NCI-H226 (cell line): ENCODE data around the gene KCTD1.
A peak's percentile ranks its signal among the peaks of the same experiment; 100 is the strongest.
"Not testable (repeated sequence)": the region's sequence is repeated elsewhere in the genome, so short reads cannot be mapped to it uniquely, and the experiment has no call there.

ENCODE experiments used
- DNase-seq: peaks from one replicate; pipeline ENCODE4 v3.0.0-alpha.2; 2015

KCTD1 gene

DNA sequence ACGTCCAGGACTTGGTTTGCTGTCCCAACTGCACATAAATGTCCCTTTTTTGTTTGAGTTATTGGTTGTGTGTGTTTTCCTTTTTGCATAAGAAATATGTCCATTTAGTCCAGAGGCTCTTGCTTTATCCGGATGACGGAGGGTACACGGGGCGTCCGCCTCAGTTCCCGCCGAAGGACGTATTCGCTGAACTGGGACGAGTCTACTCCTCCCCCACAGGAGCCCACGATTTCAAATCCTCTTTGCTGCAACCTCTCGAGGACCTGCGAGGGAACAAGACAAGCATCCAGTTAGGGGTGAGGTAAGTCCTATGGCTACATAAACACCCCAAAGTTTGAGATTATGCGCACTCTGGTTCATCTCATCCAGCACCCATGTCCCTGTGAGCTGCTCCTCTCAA lies 92.7 kb downstream of the KCTD1 start:
- DNase-seq: no peak

DNA sequence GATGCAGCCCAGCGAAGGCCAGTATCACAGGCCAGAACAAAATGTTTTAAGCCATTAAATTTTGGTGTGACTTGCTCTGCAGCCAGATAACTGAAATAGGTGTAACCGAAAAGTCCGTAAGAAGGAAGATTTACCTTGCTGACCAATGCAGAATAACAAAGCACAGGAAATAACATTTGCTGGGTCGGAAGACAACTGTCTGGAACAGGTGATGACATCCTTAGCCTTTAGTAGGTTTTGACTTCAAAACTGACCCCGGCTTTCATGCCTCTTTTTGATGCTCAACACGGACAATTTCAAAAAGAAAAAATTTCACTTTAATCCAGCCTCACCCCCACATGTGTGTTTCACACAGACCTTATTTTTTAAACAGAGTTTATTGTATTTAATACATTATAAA lies 93.7 kb downstream of the KCTD1 start:
- no peak for DNase-seq

DNA sequence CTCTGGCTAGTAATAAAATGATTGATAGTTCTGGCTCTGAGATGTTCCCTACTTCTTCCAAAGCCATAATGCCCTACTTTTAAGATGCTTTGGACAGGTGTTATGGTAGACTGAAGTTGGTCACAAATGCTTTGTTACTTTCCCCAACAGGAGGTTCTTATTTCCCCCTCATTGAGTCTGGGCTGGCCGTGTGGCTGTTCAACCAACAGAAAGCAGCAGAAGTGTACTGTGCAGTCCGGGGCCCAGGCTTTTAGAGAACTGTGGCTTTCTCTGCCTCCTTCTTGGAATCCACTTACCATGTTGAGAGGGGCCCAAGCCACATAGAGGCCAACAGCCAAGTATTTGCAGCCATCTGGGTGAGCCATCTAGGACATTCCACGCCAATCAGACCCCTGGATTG lies 94.2 kb downstream of the KCTD1 start:
- no peak for DNase-seq

DNA sequence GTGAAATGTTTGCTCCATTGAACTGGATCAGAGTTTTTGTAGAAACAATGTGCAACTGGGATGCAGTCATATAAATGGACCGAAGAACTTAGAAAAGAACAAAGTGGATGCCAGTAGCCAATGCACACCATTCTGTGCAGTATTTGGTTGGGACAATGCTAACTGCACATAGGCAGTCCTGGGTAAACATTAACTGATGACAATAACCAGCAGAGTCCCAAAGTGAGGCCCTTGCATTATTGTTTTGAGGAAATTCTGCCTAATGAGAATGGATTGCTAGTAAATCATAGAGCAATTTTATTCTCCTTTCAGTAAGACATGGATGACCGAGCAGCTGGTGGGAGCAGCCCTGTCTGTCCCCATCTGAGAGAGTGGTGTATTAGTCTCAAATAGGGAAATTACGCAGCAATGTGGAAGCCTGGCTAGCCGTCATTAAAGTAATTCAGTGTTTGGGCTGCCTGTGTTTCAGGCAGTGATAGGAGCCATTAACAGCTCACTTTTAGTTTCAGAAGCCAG lies 94.9 kb downstream of the KCTD1 start:
- DNase-seq: no peak

DNA sequence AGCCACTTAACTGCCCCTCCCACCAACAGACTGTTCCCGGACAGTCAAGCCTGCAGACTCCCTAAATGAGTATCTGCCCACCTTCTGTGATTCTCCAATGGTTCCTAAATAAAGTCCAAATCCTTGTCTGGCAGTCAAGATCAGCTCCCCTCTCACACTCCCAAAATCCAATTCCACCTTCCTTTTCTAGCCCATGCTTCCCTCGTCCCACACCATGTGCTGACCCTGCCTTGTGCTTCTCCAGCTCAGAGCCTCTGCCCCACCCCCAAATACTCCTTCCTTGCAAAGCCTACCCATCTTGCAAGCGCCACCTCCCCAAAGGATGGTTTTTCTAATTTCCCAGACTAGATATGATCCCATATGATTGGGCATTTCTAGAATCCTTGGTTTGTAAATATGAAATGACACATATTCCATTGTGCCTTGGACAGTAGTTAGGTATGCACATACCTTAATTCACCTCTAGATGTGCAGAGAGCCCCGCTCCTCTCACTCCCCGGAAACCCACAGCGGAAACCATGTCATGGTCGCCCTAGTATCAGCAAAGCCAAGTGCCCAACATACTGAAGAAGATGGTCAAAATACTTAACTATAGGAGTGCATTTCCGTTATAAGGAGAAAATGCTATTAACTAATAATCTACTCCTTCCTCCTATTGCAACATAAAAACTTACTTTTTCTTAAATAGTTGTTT lies 97.2 kb downstream of the KCTD1 start:
- DNase-seq: no peak

DNA sequence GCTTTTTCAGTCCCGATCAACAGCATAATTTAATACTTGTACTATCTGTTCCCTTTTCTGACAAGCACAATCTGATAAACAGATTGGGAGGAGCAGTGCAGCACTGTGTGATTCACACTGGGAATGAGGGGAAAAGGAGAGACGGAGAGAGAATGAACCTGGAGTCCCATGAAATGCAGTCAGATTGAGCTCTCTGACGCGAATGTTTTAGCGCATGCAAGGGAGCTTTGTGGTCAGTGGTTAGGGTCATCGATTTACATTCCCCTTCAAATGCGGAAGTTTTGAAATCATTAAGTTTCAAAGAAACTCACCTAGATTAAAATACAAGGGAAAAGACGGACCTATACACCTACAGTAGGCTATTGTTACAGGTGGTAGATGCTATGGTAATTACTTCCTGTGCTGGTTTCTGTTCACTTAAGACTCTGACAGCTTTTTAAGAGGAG lies 99.6 kb downstream of the KCTD1 start:
- no peak for DNase-seq

DNA sequence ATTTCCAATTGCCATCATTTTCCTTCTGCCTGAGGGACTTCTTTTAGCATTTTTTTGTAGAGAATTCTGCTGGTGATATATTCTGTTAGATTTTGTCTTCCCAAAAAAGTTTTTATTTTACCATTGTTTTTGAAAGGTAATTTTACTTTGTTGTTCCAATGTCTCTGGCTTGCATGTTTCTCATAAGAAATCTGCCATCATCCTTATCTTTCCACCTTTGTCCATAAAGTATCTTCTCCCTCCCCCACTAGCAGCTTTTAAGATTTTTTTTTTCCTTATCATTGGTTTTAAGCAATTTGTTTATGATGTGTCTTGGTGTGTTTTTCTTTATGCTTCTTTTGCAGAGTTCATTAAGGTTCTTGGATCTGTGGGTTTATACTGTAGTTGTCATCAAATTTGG lies 104.5 kb downstream of the KCTD1 start:
- DNase-seq: no peak

DNA sequence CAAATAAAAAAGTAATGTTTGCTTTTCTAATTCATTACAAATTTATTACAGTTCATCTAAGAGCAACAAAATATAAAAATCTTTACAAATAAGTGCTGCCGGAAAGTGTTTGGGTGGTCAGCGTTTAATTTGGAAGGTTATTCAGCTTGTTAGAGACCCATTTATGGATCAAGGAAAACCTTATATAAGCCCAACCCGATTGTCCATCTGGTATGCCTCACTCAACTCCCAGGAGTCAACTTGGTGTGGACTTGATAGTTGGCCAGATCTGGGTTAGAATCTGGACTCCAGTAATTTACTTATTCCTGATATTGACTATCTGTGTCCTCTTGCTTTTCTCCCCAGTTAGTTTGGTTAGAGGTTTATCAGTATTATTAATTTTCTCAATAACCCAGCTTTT lies 106.2 kb downstream of the KCTD1 start:
- no peak for DNase-seq

DNA sequence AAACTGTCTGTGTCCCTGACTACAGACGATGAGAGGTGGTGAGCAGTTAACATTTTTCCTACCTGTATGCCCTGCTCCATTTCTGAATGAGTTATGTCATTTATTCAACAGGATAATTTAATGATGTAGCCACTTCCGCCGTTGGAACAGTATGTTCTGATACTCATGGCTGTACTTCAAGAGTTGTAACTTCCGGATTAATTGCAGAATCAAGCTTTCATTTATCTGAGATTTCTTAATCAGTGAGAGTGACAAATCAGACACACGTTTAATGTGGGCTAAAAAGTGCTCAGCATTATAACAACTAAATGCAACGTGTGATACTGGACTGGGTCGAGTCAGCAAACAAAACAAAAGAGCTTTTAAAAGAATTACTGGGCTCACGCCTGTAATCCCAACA lies 107.7 kb downstream of the KCTD1 start:
- no peak for DNase-seq

DNA sequence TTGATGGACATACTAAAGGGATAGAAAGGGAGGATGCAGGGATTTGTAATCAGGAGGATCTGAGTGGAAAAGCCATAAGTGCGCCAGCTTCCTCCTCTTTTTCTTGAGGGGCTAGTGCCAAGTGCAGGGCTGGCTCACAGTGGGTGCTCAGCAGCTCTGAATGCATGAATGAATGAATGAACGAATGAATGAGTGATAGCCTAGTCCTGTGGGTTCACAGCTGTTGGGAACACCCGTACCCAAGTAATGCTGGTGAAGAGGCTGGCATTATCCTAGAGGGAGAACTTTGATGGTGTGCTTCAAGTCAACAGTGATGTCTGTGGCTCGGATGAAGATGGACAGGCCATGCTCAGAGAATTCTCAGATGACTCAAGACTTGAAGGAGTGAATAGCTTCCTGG lies 108.8 kb downstream of the KCTD1 start:
- DNase-seq: no peak

DNA sequence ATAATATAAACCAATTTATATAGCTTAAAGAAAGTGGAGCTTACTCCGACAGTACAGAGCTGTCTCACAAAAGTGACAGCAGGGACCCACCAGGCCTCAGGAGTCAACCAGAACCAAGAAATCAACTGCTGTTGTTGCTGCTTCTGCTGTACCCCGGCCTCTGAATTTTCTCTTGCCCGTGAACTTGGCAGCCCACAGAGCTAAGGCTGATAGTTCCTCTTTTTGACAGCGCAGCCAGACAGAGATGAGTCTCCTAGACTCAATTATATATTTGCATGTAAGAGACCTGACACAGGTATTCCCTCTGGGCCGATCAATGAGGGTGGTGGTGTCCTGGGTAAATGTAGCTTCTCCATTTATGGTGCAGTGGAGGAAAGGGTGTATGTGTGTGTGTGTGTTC lies 109.4 kb downstream of the KCTD1 start:
- DNase-seq: no peak

DNA sequence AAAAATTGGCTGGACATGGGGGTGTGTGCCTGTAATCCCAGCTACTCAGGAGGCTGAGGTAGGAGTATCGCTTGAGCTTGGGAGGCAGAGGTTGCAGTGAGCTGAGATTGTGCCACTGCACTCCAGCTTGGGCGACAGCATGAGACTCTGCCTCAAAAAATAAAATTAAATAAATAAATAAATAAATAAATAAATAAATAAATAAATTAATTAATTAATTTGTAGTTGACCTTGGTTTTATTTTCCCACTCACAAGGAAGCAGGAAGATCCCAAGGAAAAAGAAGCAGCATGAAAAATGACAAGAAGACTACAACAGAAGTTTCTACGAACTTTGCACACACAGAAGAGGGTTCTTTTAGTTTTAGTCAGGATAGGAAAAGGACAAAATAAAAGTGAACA lies 110.7 kb downstream of the KCTD1 start:
- not testable (repeated sequence) for DNase-seq

DNA sequence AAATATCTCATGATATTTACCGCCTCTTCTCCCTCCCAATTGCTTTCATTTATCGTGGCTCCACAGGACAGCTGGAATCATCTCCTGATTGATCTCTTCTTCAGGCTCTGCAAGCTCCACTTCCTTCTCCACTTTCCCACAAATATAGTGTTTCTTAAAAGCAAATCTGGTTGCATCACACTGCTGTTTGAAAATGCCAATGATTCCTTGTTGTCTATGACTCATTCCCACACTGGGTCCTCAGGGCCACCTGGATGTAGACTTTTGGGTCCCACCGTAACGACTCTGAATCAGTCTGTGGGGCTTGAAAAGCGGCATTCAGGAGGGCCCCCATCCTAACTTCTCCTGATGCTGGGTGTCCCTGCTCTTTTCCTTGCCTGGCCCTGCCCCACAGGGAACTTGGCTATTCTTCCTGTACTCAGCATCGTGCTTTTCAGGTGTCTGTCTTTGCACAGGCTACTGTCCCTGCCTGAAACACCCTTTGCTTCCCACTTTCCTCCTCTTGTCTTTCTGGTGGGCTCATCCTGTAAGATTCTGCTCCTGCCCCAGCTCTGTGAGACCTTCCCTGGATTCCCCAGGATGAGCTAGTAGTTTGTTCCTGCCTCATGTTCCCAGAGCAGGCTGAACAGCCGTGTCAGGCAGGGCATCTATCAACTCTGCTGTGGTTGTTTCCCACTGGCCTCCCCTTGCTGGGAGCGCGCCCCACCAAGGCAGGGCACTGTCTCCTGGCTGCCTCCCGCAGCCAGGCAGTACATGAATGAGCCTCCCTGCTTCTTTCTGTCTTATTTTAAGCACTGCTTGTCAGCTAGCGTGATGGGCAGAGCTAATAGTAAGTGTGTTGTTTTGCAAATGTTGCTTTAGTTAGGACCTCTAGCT lies 111.9 kb downstream of the KCTD1 start:
- peak; percentile 14 for DNase-seq

DNA sequence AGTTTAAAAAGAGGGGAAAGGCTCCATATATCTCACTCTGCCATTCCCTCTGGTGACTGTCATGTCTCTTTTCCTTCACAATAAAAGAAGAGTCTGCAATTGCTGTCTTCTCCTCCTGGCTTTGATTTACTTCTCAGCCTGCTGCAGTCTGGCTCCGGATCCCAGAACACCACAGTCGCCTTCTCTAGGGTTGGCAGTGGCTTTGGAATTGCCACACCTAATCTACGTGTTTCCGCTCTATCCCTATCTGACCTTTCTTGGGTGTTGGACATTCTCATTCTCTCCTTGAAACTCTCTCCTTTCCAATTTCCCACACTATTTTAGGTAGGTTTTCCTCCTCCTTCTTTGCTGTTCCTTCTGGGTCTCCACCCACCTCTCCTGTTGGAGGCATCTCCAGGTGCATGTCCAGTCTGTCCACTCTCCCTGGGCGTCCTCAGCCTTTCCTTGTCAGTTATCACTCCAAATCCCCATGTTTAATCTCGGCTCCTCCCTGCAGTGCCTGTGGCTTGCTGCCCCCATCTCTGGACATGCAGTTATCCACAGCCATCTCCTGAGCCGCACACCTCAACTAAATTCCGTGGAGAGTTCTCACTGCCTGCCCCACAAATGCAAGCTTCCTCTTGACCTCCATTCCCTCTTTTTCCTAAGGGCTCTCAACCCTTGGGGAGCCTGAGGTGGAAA lies 112.8 kb downstream of the KCTD1 start:
- DNase-seq: no peak

DNA sequence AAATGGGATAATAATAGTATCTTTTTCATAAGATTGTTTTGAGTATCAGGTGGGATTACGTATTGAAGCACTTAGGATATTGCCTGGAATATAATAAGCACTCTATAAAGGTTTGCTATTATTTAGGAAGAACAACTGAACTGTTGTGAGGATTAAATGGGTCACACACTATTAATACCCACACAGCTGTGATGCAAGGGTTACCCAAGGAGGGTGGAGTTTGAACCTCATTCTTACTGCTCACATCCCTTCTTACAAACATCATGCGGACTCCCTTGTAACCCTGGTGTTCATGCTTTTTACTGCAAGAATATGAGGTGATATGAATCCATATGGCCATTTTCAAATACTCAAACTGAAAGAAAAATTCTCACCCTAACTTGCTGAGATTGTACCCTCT lies 113.5 kb downstream of the KCTD1 start:
- no peak for DNase-seq

DNA sequence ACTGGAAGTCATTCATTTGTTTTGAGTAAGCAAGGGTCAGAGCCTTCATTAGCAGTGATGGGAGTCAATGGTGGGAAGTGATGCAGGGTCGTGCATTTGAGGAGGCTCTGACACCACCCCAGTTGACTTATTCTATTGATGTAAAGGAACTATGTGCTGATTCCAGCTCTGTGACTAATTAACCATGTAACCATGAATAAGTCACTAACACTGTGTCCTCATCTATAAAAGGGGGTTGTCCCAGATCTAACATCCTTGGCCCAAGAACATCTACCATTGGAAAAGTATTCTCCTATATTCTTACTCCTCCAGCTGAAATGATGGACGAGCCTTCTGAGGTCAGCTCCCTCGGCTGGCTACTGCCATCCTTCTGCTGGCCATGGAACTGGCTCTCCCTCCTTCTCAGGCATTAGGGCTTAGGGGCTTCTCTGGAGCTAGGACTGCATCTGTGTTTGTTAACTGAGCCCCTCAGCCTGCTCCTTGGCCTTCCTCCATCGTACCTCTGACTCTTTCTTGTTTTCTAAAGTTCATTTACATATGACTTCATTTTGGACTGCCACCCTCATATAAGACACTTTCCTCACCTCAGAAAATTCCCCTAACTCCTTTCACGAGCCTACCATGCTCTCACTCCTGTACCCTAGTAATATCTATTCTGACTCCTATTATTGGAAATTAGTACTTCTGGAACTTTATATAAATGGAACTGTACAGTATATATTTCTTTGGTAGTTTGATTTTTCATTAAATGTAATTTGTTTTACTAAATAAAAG lies 115.5 kb downstream of the KCTD1 start:
- no peak for DNase-seq

DNA sequence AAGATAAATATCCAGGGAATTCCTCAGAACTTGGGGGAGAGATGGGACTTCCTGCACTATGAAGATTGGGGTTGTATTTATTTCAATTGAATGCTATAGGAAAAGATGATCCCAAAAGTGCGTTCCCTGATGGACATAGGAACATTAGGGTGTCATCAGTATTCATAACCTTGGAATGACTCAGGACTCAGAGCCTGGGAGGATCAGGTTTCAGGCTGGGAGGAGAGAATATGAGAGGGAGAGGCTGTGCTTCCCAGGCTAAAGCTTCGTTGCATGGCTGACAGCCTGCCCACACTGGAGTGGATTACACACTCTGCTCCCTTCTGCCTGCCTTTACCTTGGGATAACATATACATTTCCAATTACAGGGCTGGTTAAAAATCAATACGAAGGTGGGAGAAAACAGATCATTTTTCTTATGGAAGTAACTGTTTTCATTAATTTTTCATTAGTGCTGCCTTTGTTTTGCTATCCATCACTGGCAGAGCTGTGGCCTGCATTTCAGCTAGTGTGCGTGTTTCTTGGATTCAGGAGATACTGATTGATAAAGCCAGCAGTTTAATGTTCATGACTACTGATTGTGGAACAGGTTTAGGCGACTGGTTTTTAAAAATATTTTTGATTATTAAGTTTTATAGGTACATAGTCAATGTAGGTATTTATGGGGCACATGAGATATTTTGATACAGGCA lies 118.7 kb downstream of the KCTD1 start:
- DNase-seq: peak; percentile 83

DNA sequence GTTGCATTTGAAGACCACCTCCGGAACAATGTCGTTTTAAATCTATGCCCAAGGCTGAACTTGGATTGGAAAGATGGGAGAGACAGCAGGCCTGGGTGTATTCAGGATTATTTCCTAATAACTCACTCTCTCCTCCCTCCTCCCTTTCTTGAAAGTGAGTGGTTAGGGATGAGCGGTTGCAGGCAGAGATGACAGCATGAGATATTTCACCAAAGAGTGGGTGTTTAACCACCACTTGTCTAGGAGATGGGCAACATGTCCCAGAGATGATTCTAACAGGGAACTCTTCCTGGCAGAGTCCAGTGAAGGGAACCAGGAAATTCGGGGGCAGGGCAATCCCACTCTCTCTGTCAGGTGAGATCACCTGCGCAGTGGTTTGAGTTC lies 123.2 kb downstream of the KCTD1 start:
- DNase-seq: no peak

DNA sequence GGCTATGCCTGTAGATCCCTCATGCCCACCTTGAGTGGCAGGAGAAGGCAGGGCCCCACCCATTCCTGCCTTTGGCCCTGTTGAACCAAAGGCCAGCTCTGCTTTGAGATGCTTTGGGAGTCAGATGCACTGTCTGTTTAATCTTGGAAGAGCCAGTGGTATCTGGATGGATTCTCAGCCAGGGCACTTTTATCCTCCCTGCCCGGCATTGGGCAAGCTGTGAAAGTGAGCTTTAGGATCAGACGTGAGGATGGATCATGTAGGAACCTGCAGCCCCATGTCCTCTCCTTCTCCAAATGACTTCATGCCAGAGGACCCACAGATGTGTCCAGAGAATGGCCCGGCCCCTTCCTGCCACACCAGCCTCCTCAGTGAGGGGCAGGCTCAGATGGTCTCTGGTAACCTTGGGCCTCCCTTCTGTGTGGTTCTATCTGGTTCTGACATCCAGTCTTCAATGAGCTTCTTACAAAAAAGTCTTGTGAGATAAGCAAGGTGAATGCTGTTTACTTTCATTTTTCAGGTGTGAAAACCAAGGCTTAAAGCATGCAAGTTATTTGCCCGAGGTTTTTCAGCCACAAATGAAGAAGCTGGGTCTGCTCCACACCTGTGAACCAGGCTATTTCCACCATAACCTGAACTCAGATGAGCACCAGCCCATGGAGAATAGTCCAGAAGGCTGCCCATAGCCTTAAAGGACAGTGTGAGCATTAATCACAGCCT lies 123.8 kb downstream of the KCTD1 start:
- DNase-seq: no peak

DNA sequence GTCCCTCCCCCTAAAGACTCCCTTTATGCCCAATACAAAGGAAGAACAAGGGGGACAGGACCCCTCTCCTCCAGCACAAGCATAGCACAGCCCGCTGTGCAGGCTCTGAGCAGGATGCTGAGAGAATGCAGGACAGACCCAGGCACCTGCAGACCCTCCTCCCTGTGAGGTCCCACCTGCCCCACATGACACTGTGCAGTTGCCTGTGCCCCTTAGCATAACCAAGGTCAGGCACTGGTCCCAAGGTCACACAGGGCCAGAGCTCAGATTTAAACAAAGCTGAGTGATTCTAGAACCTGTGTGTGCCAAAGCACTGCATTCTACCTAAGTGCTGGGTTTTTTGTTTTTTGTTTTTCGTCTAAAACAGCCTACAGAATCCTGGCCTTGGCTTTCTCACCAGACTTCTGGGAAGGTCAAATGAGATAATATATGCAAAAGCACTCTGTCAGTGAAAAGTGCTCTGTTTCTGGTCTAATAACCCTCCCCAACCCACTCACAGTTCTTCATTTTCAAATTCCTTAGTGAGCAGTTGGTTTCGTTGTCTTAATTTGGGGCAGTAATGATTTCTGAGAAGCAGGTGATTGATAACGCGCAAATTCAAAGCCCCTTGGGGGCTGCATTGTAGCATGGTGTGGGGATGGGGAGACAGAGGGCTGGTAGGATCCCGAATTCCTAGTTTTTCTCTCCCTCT lies 125.7 kb downstream of the KCTD1 start:
- no peak for DNase-seq

DNA sequence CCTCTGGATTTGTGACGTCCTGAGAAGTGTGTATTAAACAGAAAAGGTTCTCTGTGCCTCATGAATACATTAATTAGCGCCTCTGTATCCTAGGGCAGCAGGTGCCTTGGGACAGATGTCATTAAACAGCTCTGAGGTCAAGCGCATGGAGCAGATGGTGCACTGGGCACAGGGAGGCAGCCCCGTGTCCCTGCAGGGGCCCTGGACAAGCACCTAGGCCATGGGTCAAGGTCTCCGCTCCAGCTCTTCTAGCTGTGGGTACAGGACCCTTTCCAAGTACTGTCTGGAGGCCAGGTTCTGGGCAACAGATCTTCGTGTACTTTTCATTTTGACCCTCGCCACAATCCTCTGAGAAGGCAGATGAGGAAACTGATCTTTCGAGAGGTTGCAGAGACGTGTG lies 126.4 kb downstream of the KCTD1 start:
- DNase-seq: no peak
